ENCODE measurements around the gene PRKD2.
"Not testable (repeated sequence)": the region's sequence is repeated elsewhere in the genome, so short reads cannot be mapped to it uniquely, and the experiment has no call there.

PRKD2 gene

DNA sequence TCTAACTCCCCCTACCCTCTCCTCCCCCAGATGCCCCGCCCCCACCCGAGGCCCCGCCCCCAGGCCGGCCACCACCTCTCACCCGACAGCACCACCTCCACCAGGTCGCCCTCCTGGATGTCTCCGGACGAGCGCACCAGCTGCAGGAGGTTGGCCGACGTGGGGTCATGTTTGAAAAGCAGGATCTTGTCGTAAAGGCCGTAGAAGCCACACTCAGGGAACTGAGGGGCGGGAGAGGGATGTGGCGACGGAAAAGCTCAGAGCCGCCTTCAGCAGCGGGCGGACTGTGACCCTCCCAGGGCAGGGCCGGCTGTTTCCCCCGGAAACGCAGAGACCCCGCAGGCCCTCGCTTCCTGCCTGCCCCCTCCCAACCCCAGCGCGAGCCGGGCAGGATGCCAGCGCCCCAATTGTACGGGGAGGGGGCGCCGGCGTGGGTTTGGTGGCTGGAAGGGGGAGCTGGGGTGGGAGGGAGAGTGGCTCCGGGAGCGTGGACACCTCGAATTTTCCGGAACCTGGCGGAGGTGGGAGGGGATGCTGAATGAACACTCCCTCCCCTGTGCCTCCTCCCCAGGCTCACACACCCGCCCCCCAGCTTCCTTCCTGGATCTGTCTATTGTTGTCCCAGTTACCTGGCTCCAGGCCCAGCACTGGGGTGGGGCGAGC, 3.0 kb downstream of the PRKD2 start:
- Histone ChIP-seq H3K4me3 (peak overlapping the region; percentile 85), H3K36me3 (ENCODE audit: insufficient read depth, low read length) (peaks cover 3% of the 10 kb centered on the region; the same call in 1 of the 2 replicates), H3K27ac (no peak overlapping the region), H3K9ac (ENCODE audit: insufficient read length) (no peak overlapping the region), H3K9me3 (ENCODE audit: low read depth, low read length) (no peaks in the 10 kb centered on the region)
- DNase-seq (ENCODE audit: low read depth, low spot score) = no peak
- no peak for TF ChIP-seq POLR2AphosphoS5 (IDR thresholded peaks at IDR 0.05; ENCODE audit: borderline replicate concordance, low read depth, low read length)
- TF ChIP-seq FOXP2 (optimal IDR thresholded peaks at IDR 0.05; ENCODE audit: control extremely low read depth, extremely low read length, insufficient read depth) = no peak
- TF ChIP-seq EZH2 (IDR thresholded peaks at IDR 0.05) = no peak

GRCh38 chr19:46712768-46713338, 4.1 kb downstream of the PRKD2 start:
- H3K36me3 ChIP-seq (ENCODE audit: insufficient read depth, low read length); DNase-seq (ENCODE audit: low read depth, low spot score); H3K9me3 ChIP-seq (ENCODE audit: low read depth, low read length); H3K4me3 ChIP-seq; H3K27ac ChIP-seq; H3K9ac ChIP-seq (ENCODE audit: insufficient read length): not testable (repeated sequence)

GRCh38 chr19:46710687-46711086, 6.2 kb downstream of the PRKD2 start:
- no peak overlapping the region for H3K27ac ChIP-seq
- H3K4me3 ChIP-seq = no peak overlapping the region
- no peaks in the 10 kb centered on the region for H3K9me3 ChIP-seq (ENCODE audit: low read depth, low read length)
- peaks cover 3% of the 10 kb centered on the region; the same call in 1 of the 2 replicates for H3K36me3 ChIP-seq (ENCODE audit: insufficient read depth, low read length)
- no peak for DNase-seq (ENCODE audit: low read depth, low spot score)
- H3K9ac ChIP-seq (ENCODE audit: insufficient read length) = no peak overlapping the region
- TF ChIP-seq EZH2 (IDR thresholded peaks at IDR 0.05) (no peak), FOXP2 (optimal IDR thresholded peaks at IDR 0.05; ENCODE audit: control extremely low read depth, extremely low read length, insufficient read depth) (no peak), POLR2AphosphoS5 (IDR thresholded peaks at IDR 0.05; ENCODE audit: borderline replicate concordance, low read depth, low read length) (no peak)

DNA sequence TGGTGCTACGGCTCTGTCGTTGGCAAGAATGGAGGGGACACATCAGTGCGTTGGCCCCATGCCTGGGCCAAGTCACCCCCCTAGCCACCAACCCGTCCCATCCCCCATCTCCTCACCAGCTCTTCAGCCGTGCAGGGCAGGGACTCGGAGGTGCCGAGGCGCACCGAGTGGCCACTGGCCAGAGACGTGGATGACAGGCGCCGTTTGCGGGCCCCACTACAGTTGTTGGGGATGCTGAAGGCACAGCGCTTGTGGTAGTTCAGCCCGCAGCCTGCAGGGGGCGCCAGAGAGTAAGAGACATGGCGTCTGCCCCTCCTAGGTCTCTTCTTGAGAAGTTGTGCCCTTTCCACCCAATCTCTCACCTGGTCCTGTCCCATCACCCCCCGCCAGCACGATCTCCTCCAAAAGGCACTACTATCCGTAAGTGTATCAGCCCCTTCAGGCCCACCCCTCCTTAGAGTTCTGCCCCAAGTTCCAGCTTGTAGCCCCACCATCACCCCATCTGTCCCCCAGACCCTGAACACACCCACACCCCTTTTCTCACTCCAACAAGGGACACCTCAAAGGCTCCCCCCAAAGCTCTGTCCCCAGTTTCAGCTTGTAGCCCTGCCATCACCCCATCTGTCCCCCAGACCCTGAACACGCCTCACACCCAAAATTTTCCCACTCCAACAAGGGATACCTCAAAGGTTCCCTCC, 12.4 kb downstream of the PRKD2 start:
- Histone ChIP-seq H3K36me3 (ENCODE audit: insufficient read depth, low read length) (peaks cover 4% of the 10 kb centered on the region; the same call in 1 of the 2 replicates), H3K9ac (ENCODE audit: insufficient read length) (no peak overlapping the region), H3K27ac (no peak overlapping the region), H3K9me3 (ENCODE audit: low read depth, low read length) (no peaks in the 10 kb centered on the region), H3K4me3 (no peak overlapping the region)
- no peak for TF ChIP-seq POLR2AphosphoS5 (IDR thresholded peaks at IDR 0.05; ENCODE audit: borderline replicate concordance, low read depth, low read length)
- no peak for TF ChIP-seq FOXP2 (optimal IDR thresholded peaks at IDR 0.05; ENCODE audit: control extremely low read depth, extremely low read length, insufficient read depth)
- TF ChIP-seq EZH2 (IDR thresholded peaks at IDR 0.05) = no peak
- DNase-seq (ENCODE audit: low read depth, low spot score) = no peak

GRCh38 chr19:46700704-46701103, 16.2 kb downstream of the PRKD2 start:
- Histone ChIP-seq H3K36me3 (ENCODE audit: insufficient read depth, low read length) (peaks cover 4% of the 10 kb centered on the region; the same call in 1 of the 2 replicates), H3K27ac (no peak overlapping the region), H3K9me3 (ENCODE audit: low read depth, low read length) (no peaks in the 10 kb centered on the region), H3K9ac (ENCODE audit: insufficient read length) (no peak overlapping the region), H3K4me3 (no peak overlapping the region)
- TF ChIP-seq EZH2 (IDR thresholded peaks at IDR 0.05) = no peak
- DNase-seq (ENCODE audit: low read depth, low spot score) = no peak

GRCh38 chr19:46698395-46699321, 18.3 kb downstream of the PRKD2 start:
- no peak for DNase-seq (ENCODE audit: low read depth, low spot score)
- TF ChIP-seq EZH2 (IDR thresholded peaks at IDR 0.05) (no peak), FOXP2 (optimal IDR thresholded peaks at IDR 0.05; ENCODE audit: control extremely low read depth, extremely low read length, insufficient read depth) (no peak), POLR2AphosphoS5 (IDR thresholded peaks at IDR 0.05; ENCODE audit: borderline replicate concordance, low read depth, low read length) (no peak)
- H3K36me3 ChIP-seq (ENCODE audit: insufficient read depth, low read length) = peaks cover 3% of the 10 kb centered on the region; the same call in 1 of the 2 replicates

DNA sequence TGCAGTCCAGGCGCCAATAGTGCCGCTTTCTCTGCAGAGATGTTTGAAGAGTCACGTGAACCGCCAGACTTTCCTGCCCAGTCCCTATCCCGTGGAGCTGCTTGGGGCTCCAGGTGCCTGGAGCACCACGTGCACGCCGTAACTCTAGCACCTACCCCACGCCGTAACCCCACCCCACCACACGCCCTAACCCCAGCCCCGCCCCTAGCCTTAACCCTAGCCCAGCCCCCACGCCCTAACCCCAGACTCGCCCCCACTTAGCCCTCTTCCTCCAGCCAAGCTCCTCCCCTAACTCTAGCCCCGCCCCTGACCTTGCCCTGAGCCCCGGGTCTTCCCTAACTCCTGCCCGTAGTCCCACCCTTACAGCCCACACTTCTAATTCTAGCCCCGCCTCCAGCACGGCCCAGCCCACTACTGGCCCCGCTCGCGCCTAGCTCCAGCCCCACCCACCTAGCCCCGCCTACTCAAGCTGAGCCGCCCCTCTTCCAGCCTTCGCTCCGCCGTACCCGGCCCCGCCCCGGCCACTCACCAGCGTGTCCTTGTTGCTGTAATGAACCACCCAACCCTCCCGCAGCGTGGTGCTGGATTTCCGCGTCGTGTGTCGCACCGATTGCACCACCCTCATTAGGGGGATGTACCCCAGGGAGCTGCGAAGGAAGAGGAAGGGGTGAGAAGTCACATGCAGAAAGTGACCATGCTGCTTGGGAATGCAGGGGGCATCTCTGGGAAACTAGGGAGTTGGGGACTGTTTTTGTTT, 19.5 kb downstream of the PRKD2 start:
- TF ChIP-seq POLR2AphosphoS5 (IDR thresholded peaks at IDR 0.05; ENCODE audit: borderline replicate concordance, low read depth, low read length) (no peak), FOXP2 (optimal IDR thresholded peaks at IDR 0.05; ENCODE audit: control extremely low read depth, extremely low read length, insufficient read depth) (no peak), EZH2 (IDR thresholded peaks at IDR 0.05) (no peak)
- peak; percentile 75 for DNase-seq (ENCODE audit: low read depth, low spot score)
- Histone ChIP-seq H3K36me3 (ENCODE audit: insufficient read depth, low read length) (peaks cover 16% of the 10 kb centered on the region), H3K4me3 (peak overlapping the region; percentile 64), H3K9me3 (ENCODE audit: low read depth, low read length) (no peaks in the 10 kb centered on the region), H3K9ac (ENCODE audit: insufficient read length) (no peak overlapping the region), H3K27ac (no peak overlapping the region; the same call in 1 of the 2 replicates)

More at GRCh38 chr19:46698395-46699321, 18.3 kb downstream of the PRKD2 start:
- H3K9ac ChIP-seq (ENCODE audit: insufficient read length) = no peak overlapping the region
- H3K9me3 ChIP-seq (ENCODE audit: low read depth, low read length) = no peaks in the 10 kb centered on the region
- no peak overlapping the region for H3K4me3 ChIP-seq
- no peak overlapping the region for H3K27ac ChIP-seq
